IPS DF 4.7 (cell line): ENCODE measurements around the gene DENND5B.
A peak's percentile ranks its signal among the peaks of the same experiment; 100 is the strongest.

Experiments used
- DNase-seq: peaks from one replicate; pipeline ENCODE4 v3.0.0-alpha.2; 2013; ENCODE audit warnings: low spot score; ENCODE audit errors: extremely low read depth

The DENND5B gene

DNA sequence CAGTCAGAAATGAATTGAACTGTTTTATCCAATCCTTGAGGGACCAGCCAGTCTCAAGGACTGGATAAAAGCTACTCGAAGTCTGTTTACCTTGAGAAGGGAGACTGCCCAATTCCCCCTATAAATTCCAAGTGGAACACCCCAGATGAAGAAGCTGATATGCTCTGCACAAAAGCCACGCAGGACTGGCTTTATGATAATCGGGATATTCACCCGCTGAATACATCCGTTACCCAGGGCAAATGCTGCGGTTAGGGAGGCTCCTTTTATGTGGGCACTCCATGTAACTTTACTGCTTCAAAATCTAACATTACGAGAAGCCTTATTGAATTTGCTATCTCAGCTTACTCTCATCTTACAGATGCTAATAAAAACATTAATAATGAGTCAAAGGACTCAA, 119.1 kb downstream of the DENND5B start:
- no peak for DNase-seq

DNA sequence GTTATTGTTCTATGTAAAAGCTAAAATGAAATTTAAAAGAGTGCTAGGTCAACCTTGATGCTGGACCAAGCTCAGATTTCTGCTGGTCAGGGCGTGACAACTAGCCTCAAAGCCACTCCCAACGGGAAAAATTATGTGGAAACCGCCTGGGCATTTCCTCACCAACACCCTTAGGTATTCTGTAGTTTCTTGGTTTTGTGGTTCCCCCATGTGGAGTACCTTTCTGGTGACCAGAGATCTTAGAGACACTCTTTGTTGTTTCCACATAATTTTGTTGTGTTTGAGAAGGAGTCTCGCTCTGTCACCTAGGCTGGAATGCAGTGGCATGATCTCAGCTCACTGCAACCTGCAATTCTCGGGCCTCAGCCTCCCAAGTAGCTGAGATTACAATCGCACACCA, 119.9 kb downstream of the DENND5B start:
- DNase-seq = no peak

DNA sequence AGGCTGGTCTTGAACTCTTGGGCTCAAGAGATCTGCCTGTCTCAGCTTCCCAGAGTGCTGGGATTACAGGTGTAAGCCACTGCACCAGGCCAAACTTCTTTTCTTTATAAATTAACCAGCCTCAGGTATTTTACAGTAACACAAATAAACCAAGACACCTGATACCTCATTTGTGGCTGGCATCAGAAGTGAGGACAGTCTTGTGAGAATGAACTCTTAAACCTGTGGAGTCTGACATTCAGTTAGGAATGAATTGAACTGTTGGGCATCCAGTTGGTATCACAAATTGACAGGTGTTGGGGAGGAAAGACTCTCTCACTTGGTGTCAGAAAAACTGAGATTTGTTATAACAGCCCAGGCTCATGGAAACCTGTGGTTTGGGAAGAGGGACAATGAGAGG, 120.5 kb downstream of the DENND5B start:
- DNase-seq = no peak

DNA sequence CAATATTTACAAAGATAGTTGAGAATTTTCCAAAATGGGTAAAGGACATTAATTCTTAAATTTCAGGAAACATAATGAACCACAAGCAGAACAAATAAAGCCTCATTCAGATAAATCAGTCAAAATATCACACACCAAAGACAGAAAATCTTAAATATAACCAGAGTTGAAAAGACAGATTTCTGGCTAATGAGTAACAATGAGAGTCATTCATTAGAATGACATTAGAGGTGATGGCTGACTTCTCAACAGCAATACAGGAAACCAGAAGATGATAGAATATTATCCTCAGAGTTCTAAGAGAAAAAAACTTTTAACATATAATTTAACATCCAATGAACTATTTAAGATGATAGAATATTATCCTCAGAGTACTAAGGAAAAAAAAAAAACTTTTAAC, 124.2 kb downstream of the DENND5B start:
- no peak for DNase-seq

DNA sequence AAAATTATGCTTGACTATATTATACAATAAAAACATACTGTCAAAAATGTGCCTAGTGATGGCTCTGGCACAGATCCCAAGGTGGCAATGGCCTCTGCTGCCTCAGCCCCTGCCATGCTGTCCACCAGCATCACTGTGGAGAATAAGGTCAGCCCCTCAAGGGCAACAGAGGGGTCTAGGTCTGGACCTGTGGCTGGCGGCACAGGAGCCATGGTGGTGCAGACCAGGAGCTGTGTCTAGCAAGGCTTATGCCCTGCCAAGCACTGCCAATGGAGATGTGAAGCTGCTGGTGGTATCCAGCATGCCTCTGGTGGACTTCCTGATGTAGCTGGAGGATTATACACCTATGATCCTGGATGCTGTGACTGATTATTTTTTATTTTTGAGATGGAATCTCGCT, 125.9 kb downstream of the DENND5B start:
- no peak for DNase-seq

DNA sequence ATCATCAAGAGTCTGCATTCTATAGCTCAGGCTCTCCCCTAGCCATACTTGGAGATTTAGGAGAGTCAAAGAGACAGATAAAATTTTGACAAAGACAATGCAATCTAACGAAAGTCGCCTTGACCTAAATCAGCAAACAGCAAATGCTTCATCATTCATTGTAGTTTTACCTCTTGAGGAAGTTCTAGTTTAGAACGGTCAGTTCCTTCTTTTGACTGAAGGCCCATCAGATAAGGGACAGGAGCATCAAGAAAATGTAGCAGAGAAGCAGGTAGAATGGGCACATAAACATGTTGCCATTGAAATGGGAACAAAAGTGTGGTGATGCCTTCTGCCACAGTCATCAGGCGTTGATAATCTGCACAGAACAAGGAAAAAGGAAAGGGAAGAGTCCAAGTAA, 130.9 kb downstream of the DENND5B start:
- no peak for DNase-seq

DNA sequence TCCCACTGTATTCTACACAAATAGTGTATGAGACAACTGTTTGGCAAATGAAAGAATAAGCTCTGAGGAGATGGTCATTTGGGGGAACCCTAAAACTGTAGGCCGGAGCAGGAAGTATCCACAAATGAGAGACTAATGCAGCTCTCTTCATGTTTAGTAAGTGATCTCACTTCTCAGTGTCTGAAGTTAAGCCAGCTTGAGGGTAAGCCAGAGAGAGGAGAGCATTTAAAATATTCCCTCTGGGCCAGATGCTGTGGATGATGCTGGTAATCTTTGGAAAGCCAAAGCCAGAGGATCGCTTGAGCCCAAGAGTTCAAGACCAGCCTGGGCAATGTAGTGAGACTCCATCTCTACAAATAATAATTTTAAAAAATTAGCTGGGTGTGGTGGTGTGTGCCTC, 134.4 kb downstream of the DENND5B start:
- DNase-seq = no peak

DNA sequence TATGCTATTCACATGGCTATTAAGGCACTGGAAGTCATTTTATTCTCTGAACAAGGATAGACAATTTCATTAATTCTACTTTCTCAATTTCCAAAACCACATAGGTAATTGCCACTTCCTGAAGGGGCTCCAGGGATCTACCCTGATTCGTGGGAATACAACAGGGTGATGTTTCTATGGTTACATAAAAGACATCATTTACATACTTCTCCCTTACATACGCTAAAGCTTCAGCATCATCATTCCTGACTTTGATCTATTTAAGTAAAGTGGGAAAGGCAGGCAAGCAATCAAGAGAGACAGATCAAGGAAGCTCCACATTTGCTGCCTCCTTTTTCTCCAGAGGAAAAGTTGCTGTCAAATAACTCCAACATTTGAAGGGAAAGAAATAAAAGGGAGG, 146.2 kb downstream of the DENND5B start:
- DNase-seq = no peak

DNA sequence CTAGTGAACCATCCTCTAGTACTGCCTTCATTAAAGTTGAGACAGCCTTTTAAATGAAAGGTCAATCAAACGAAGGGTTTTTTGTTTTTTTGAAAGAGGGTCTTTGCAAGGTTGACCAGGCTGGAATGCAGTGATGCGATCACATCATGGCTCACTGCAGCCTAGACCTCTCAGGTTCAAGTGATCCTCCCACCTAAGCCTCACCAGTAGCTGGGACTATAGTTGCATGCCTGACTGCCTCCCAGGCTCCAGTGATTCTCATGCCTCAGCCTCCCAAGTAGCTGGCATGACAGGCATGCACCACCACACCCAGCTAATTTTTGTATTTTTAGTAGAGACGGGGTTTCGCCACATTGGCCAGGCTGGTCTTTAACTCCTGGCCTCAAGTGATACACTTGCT, 150.3 kb downstream of the DENND5B start:
- DNase-seq = no peak

DNA sequence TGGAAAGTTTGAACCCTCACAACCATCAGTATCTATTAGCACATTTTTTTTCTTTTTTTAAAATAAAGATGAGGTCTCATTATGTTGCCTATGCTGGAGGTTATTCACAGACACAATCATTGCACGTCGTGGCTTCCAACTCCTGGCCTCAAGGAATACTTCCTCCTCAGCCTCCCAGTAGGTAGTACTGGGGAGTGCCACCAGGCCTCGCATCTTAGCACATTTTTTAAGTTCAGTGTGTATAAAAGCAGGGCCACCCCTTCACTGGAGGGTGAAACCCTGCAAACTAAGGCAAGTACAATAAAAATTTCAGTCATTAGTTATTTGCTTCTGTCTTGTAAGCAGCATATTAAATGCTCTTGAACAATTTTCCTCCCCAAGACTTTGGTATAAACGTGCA, 150.8 kb downstream of the DENND5B start:
- no peak for DNase-seq

DNA sequence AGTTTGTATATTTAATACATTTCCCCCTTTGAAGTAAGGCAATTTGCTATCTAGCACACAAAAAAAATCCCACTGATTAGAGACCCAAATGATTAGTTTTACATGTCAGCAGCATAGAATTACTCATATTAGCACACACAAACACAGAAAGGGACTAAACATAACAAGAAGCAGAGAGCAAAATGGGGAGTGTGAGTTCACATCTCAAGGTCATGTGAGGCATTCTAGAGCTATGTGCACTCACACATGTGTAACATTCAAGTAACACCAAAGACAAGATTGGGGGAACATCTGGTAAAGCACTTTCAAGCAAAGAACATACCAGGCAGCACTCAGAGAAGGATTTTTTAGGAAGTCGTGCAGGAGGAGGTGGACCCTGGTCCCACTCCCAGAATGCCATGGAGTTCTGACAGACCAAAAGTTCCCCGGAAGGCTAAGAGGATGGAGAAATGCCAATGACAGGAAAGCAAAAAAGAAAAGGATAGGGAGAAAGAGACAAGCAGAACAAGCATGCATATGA, 159.2 kb downstream of the DENND5B start:
- DNase-seq = no peak

DNA sequence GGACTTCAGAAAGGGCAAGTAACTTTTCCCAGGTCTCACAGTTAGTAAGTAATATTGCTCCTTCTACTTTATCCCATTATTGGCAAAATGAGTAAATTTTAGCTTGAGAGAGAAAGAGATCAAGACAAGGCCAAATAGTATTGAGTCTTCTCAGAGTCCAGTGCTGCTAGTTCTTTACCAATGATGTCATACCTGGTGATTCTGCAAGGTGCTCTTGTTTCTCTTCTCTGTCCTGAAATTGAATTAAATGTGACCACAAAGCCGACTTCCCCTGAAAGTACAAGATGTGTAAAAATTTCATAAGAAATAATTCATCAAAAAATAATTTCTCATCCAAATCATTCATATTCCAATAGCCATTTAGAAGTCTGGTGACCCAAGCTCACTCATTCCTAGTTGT, 167.5 kb downstream of the DENND5B start:
- DNase-seq = no peak

DNA sequence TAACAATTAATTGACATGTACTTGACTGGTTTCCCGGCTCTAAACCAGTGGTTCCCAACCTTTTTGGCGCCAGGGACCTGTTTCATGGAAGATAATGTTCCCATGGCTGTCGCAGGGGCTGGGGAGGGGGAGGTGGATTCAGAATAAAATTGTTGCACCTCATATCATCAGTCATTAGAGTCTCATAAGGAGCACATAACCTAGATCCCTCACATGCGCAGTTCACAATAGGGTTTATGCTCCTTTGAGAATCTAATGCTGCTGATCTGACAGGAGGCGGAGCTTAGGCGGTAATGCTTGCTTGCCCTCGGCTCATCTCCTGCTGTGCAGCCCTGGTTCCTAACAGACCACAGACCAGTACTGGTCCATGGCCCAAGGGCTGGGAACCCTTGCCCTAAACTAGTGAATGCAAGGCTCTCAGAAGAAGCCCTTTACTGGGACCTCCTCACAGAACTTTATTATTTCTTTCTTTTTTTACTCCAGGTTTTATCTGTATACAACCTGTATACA, 178.6 kb downstream of the DENND5B start:
- DNase-seq = no peak

DNA sequence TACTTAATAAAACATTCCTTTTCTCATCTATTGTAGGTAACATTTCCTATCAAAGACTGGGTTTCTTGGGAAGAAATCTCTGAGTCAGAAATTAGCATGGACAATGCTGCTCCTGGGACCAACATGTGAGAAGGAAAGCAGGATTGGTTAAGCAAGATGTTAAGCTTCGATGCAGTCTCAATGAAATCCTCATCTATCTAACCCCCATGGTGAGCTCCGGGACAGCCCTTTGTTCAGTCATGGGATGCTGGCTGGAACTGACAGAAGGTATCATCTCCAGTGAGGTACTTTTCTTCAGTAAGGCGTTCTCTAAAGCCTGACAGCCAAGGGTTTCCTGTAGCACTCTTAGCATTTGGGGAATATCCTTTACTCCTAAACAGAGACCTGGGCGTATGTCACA, 182.2 kb downstream of the DENND5B start:
- no peak for DNase-seq

DNA sequence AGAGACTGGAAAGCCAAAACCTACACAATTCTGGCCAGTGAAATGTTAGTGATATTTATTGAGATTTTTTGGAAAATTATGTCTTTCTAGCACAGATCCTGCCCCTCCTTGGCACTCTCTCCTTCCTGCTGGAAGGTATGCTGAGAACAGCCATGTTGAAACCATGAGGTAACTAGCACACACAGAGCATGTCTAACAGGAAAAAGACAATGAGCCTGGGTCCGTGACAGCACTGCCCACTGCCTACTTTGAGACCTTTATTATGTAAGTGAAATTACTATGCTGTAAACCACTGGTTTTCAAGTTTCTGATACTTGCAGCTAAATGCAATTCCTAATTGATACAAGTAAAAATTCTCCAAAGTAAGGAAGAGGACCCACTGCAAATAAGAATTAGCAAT, 183.4 kb downstream of the DENND5B start:
- no peak for DNase-seq

DNA sequence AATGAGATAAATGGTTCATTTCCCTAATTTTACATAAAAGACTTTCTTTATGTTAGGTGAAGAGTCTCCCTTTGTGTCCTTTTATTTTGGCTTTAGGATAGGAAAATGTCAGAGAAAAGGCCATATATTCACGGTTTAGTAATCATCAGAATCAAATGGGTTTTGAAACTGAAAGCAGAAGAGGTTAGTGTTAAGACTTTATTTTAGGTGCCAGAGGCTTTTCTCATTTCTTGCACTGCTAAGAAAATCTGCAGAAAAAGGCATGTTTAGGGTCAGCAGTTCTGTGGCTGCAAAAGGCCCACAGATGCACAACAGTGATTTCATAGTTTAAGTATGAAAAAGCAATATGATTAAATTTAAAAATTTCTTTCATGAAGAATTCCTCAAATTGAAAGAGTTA, 184.6 kb downstream of the DENND5B start:
- no peak for DNase-seq

DNA sequence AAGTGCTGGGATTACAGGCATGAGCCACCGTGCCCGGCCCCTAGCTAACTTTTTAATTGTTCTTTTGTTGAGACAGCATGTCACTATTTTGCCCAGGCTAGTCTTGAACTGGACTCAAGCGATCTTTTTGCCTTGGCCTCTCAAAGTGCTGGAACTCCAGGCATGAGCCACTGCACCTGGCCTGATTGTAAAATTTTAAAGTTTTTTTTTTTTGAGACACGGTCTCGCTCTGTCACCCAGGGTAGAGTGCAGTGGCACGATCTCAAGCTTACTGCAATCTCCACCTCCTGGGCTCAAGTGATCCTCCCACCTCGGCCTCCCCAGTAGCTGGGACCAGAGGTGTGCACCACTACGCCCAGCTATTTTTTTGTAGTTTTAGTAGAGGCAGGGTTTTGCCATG, 185.9 kb downstream of the DENND5B start:
- DNase-seq = no peak

DNA sequence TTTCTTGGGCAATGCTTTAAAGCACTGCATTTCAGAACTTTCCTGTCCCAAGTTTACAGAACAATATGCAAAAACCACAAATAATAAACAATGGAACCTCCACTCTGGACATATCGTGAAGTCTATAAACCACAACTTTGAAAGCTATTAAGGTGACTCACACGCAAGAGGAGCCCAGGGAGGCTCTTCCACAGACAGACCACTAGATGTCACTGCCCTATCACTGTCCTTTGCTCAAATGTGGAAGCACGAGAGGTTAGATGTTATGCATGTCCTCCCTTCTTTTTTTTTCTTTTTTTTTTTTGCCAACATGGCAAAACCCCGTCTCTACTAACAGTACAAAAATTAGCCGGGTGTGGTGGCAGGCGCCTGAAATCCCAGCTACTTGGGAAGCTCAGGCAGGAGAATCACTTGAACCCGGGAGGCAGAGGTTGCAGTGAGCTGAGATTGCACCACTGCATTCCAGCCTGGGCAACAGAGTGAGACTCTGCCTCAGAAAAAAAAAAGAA, 187.8 kb downstream of the DENND5B start:
- peak; percentile 74 for DNase-seq

DNA sequence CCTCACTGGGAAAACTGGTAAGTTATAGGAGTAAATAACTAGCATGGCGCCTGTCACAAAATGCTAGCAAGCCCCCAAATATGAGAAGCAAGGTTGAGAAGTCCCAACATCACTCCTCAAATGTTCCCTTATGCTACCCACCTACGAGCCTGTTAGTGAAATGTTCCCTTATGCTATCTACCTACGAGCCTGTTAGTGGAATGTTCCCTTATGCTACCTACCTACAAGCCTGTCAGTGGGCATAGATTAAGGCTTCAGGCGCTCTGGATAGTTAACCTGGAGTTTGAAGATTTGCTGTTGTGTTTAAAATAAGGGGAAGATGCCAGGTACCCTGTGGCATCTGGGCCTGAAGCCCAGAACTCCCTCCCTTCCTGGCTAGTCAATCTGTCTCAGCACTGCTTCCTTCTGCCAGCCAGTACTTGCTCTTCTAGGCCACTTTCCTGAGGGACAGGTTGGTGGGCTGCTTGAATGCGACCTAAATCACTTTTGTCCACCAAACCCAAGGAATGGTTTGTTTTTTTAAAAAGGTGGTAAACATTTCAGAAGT, 197.9 kb downstream of the DENND5B start:
- DNase-seq = no peak

DNA sequence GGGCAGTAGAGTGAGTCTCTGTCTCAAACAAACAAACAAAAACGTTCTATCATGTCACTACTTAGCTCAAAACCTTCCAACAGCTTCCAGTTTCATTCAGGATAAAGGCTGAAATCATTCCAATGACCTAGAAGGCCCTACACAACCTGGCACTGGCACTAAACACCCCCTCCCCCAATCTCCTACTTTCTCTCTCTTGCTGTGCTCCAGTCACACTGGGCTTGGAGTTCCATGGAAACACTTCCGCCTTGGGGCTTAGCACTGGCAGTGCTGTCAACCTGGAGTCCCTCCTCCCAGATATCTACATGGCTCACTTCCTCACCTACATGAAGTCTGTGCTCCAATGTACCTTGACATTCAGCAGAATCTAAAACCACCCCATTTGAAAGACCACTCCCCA, 199.9 kb downstream of the DENND5B start:
- DNase-seq = no peak

DNA sequence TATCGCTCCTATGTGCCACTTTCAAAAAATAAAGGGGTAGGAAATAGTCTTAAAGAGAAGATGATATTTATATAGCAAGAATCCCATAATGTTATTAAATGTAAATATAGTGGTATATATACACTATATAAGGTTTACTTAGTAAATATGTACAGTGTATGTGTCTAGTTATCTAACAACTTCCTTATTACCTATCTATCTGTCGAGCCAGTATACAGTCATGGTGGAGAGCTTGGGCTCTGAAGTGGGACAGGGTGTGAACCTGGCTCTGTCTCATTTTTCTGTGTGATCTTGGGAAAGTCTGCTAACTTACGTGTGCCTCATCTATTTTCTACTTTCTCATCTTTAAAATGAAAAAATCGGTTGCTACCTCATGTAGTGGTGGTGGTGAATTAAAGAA, 202.2 kb downstream of the DENND5B start:
- no peak for DNase-seq

DNA sequence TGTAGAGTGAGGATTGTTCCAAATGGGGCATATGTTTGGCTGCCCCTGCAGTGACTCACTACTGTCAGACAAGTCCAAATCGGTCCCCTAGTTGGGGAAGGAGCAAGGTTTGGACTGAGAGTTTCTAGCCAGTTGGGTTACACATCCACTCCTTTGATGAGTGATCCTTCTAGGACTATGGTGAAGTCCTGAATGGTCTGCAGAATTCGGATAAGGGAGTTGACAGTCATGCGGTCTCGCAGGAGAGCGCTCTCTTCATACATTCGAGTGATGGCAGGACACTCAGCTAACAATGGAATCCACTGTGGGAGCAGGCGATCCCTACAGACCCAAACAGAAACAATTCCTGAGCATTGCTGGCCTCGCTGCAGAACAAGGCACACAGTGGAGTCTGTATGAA, 203.5 kb downstream of the DENND5B start:
- no peak for DNase-seq

DNA sequence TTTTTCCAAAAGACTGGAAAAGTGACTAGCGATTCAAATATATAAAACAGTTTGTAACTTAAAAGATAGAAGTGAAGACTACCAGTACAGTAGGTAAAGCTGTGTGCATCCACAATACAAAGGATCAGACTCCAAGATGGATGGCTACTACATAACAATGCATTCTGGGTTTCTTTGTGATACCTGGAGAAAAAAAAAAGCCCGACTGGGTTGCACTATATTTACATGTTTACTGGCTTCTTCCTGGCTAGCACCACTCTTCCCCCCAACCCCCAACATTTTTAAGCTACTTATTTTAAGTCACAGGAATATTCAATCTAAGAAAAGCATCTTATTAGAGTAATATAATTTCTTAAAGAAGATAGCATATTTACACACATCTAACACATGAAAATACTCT, 203.9 kb downstream of the DENND5B start:
- DNase-seq = no peak

DNA sequence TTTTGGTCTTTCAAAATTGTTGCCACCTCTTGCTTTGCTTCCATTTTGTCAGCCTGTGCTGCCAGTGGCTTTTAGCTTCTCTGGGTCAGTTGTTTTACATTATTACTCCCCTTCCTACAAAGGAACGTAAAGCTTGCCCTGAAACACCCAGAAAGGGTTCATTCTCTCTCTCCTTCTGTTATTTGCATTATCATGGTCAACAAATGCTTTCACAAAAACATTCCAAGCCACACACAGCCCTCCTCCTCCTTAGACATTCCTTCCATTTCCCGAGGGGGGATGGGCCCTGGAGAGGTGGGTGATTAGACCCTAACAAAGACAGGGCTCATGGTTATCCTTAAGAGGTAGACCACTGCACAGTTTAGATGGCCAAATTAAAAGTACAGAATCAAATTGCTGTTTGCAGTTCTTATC, 204.6 kb downstream of the DENND5B start:
- peak; percentile 93 for DNase-seq
